HepG2 (cell line): ENCODE measurements around the gene TRERF1. TPM values are rescaled to one million over a fixed set of nuclear protein-coding genes. Genes with fewer than 3 reads are reported as not detected.

Source experiments
- ATAC-seq: fragments of 200-7000 bp; cut with Tn5 transposase; 3 replicates; pipeline ENCODE4 v1.9.1; 2020; ENCODE audit warnings: mild to moderate bottlenecking, moderate library complexity
- BruUV-seq: library from RNA; stranded (reverse); fragments of 400-500 nt; replicated peaks from 2 replicates; lab custom pipeline; 2021; lab: Mats Ljungman, UMichigan
- CTCF ChIA-PET: fragments of 300-600 bp; formaldehyde crosslinking; extraction: SDS; loops from one replicate; lab custom pipeline; 2021; ENCODE audit warnings: low total read pairs, inconsistent platforms, low intra/inter-chr PET ratio; lab: Yijun Ruan, JAX
- POLR2A ChIA-PET: fragments of 350-600 bp; sonication (Branson Sonifier 250); formaldehyde crosslinking; loops from one replicate; lab custom pipeline; 2020; ENCODE audit warnings: antibody characterized with exemption, inconsistent platforms; lab: Yijun Ruan, JAX
- DNase-seq: peaks from one replicate; pipeline ENCODE4 v3.0.0-alpha.2; 2015; ENCODE audit warnings: low spot score
- FAIRE-seq: peaks from 3 replicates; lab custom pipeline; 2011; peaks lifted over from hg19 to GRCh38; lab: Jason Lieb, UNC
- H2AFZ ChIP-seq: one replicate; pipeline ENCODE4 v1.6.1; 2011; ENCODE audit warnings: low read length, inconsistent platforms
- H3K27ac ChIP-seq: fragments of 300-600 bp; 3 replicates; pipeline ENCODE4 v1.8.0; 2011; ENCODE audit warnings: mixed run types, mild to moderate bottlenecking, mixed read lengths, low read length, inconsistent platforms; ENCODE audit not compliant: insufficient read depth; ENCODE audit errors: extremely low read length
- H3K27me3 ChIP-seq, 2 experiments: fragments of 200-600 bp in 1 of 2; 2 replicates in 1 of 2; 3 replicates in 1 of 2; pipeline versions ENCODE4 v1.6.0 to v1.8.0; 2011; ENCODE audit warnings: low read length in 2 of 2, mild to moderate bottlenecking in 2 of 2, moderate library complexity in 2 of 2, inconsistent platforms in 1 of 2; ENCODE audit not compliant: insufficient read depth in 2 of 2, control insufficient read depth in 1 of 2
- H3K36me3 ChIP-seq, 2 experiments: fragments of 200-600 bp in 1 of 2; replicated peaks in 1 of 2; 2 replicates in 1 of 2; 3 replicates in 1 of 2; pipeline versions ENCODE4 v1.5.1 to v1.8.0; 2011; ENCODE audit warnings: low read length in 2 of 2, inconsistent platforms in 1 of 2; ENCODE audit not compliant: insufficient read depth in 2 of 2, control insufficient read depth in 1 of 2
- H3K4me1 ChIP-seq: 2 replicates; pipeline ENCODE4 v1.5.1; 2012; ENCODE audit warnings: low read length, inconsistent platforms; ENCODE audit not compliant: insufficient read depth
- H3K4me2 ChIP-seq: 2 replicates; pipeline ENCODE4 v1.6.0; 2011; ENCODE audit warnings: low read depth, low read length, inconsistent platforms
- H3K4me3 ChIP-seq, 3 experiments: fragments of 200-600 bp in 1 of 3; sonication (generic), shearing (Covaris generic) in 1 of 3; replicated peaks in 1 of 3; 2 replicates each; pipeline ENCODE4 v1.5.1; 2011 to 2016; ENCODE audit warnings: low read length in 3 of 3, inconsistent platforms in 2 of 3, low read depth in 2 of 3, mild to moderate bottlenecking in 2 of 3, control low read depth in 1 of 3, mixed read lengths in 1 of 3; ENCODE audit not compliant: insufficient read depth in 1 of 3
- H3K79me2 ChIP-seq: one replicate; pipeline ENCODE4 v1.6.1; 2011; ENCODE audit warnings: low read length, inconsistent platforms; ENCODE audit not compliant: insufficient read depth
- H3K9ac ChIP-seq: 2 replicates; pipeline ENCODE4 v1.6.0; 2011; ENCODE audit warnings: mild to moderate bottlenecking, low read depth, low read length, inconsistent platforms; ENCODE audit not compliant: insufficient read depth
- H3K9me3 ChIP-seq: 2 replicates; pipeline ENCODE4 v1.5.1; 2012; ENCODE audit warnings: mild to moderate bottlenecking, low read length
- H4K20me1 ChIP-seq: 2 replicates; pipeline ENCODE4 v1.6.0; 2011; ENCODE audit warnings: inconsistent platforms, mild to moderate bottlenecking, low read length, moderate library complexity; ENCODE audit not compliant: insufficient read depth
- BCLAF1 ChIP-seq: fragments of 450-650 bp; IDR thresholded peaks from 2 replicates; pipeline ENCODE4 v1.6.1; 2017; ENCODE audit warnings: mild to moderate bottlenecking
- IKZF4 ChIP-seq: sonication (generic); formaldehyde crosslinking; IDR thresholded peaks from 2 replicates; pipeline ENCODE4 v1.5.1; 2020; ENCODE audit warnings: borderline replicate concordance, mild to moderate bottlenecking, low read depth, missing genetic modification reagents; ENCODE audit errors: not compliant biosample characterization
- MIER3 ChIP-seq: IDR thresholded peaks from 2 replicates; pipeline ENCODE4 v1.6.1; 2016; ENCODE audit warnings: missing compliant biosample characterization, borderline replicate concordance
- NCOA1 ChIP-seq: sonication (generic); formaldehyde crosslinking; IDR thresholded peaks from 2 replicates; pipeline ENCODE4 v1.9.0; 2021; ENCODE audit warnings: missing genetic modification reagents
- NFKB2 ChIP-seq: sonication (generic); formaldehyde crosslinking; IDR thresholded peaks from 2 replicates; pipeline ENCODE4 v1.4.0; 2020; ENCODE audit warnings: missing genetic modification reagents, borderline replicate concordance
- REPIN1 ChIP-seq: sonication (generic); formaldehyde crosslinking; IDR thresholded peaks from 2 replicates; pipeline ENCODE4 v1.8.0; 2022; ENCODE audit warnings: missing genetic modification reagents, low read depth, mild to moderate bottlenecking, borderline replicate concordance
- SSRP1 ChIP-seq: IDR thresholded peaks from 2 replicates; pipeline ENCODE4 v1.6.1; 2016; ENCODE audit warnings: control low read depth
- TEAD3 ChIP-seq: optimal IDR thresholded peaks from 2 replicates; pipeline ENCODE3; 2016; ENCODE audit warnings: borderline replicate concordance
- USF2 ChIP-seq, 2 experiments: sonication (generic) in 1 of 2; formaldehyde crosslinking in 1 of 2; IDR thresholded peaks; 2 replicates each; pipeline versions ENCODE4 v1.5.1 to v1.6.1; 2011 to 2020; ENCODE audit warnings: borderline replicate concordance in 1 of 2, low read depth in 1 of 2, low read length in 1 of 2, mild to moderate bottlenecking in 1 of 2, missing genetic modification reagents in 1 of 2, moderate library complexity in 1 of 2
- ZNF501 ChIP-seq: sonication (generic); formaldehyde crosslinking; IDR thresholded peaks from 2 replicates; pipeline ENCODE4 v1.5.1; 2020; ENCODE audit warnings: mild to moderate bottlenecking, moderate library complexity, missing genetic modification reagents
- ZNF562 ChIP-seq: sonication (generic); formaldehyde crosslinking; IDR thresholded peaks from 2 replicates; pipeline ENCODE4 v1.8.0; 2022; ENCODE audit warnings: missing genetic modification reagents, borderline replicate concordance
- ZNF609 ChIP-seq: sonication (generic); formaldehyde crosslinking; IDR thresholded peaks from 2 replicates; pipeline ENCODE4 v1.4.0; 2020; ENCODE audit warnings: mild to moderate bottlenecking, missing genetic modification reagents, borderline replicate concordance
- WGBS: methylation state at CpG from one replicate; pipeline ENCODE4 v1.1.6; 2017; ENCODE audit warnings: low lambda C conversion rate; 5-methylcytosine and 5-hydroxymethylcytosine counted together
- in situ Hi-C: cut with HindIII; loops from 2 replicates; pipeline ENCODE4 v1.10.0; 2017; ENCODE audit warnings: low pct_unique_long_range_greater_than_20kb; ENCODE audit not compliant: extremely low pct_ligation_motif_present
- intact Hi-C: fragments of 100-400 bp; cut with micrococcal nuclease; formaldehyde crosslinking; loops from one replicate; pipeline ENCODE4 v1.10.0; 2022; ENCODE audit not compliant: unreplicated experiment
- polyA plus RNA-seq, 8 experiments: library from polyadenylated mRNA; depleted of rRNA in 3 of 8; stranded (reverse) in 7 of 8; unstranded in 1 of 8; fragments of >200 nt; fragmentation: Illumina TruSeq in 4 of 8; extraction: Trizol in 4 of 8; gene quantifications; 2 replicates each; pipeline versions ENCODE4 v1.2.1 to v1.2.3, GENCODE V29; 2011 to 2016; ENCODE audit warnings: low read depth in 4 of 8, missing spikeins in 1 of 8, mixed read lengths in 1 of 8; ENCODE audit not compliant: insufficient read depth in 1 of 8
- total RNA-seq, 5 experiments: library from RNA; depleted of rRNA; stranded (reverse); fragments of >200 nt; fragmentation: Illumina TruSeq; extraction: Trizol; gene quantifications; 2 replicates each; pipeline ENCODE4 v1.2.3, GENCODE V29; 2016; ENCODE audit warnings: low read depth in 1 of 5

Gene TRERF1
- total and polyA plus RNA-seq, 2 of the 13 experiments (the other 11 are each of a cell fraction or from before 2014, with no cell fraction given): 0.02 TPM; not detected in 1

- CTCF ChIA-PET: no interaction called here
- TF ChIP-seq USF2 (IDR thresholded peaks at IDR 0.05; ENCODE audit: low read depth, low read length) (no peak), USF2 (CRISPR knock-in tag; IDR thresholded peaks at IDR 0.05; ENCODE audit: borderline replicate concordance) (no peak), ZNF562 (CRISPR knock-in tag) (no peak), BCLAF1 (no peak), ZNF609 (no peak), IKZF4 (CRISPR knock-in tag) (no peak), TEAD3 (CRISPR knock-in tag) (no peak), SSRP1 (CRISPR knock-in tag) (no peak), MIER3 (CRISPR knock-in tag) (no peak), REPIN1 (CRISPR knock-in tag) (no peak), ZNF501 (CRISPR knock-in tag) (no peak), NCOA1 (CRISPR knock-in tag) (no peak), NFKB2 (CRISPR knock-in tag) (no peak)
Measured at GRCh38 chr6:42334870-42335269, 116.9 kb downstream of the TRERF1 start.

More at GRCh38 chr6:42334870-42335269, 116.9 kb downstream of the TRERF1 start:
- Histone ChIP-seq H2AFZ (no peak overlapping the region), H3K9ac (no peak overlapping the region), H4K20me1 (no peaks in the 10 kb centered on the region), H3K79me2 (no peaks in the 10 kb centered on the region), H3K4me2 (no peak overlapping the region), H3K9me3 (no peaks in the 10 kb centered on the region), H3K4me3 (no peak overlapping the region), H3K27ac (no peak overlapping the region), H3K4me1 (no peaks in the 10 kb centered on the region), H3K27me3 (peaks cover 0 to 40% of the 10 kb centered on the region in 2 experiments; a peak in 4 of 5 replicates), H3K36me3 (no peaks in the 10 kb centered on the region)
- intact Hi-C loops (no loop called here), in situ Hi-C loops (no loop called here)
- no peak for ATAC-seq
- FAIRE-seq: no peak
- whole genome bisulfite sequencing: 10% methylated on average over 2 of the region's 2 CpGs
- no peak for DNase-seq
- POLR2A ChIA-PET: no interaction called here
- BruUV-seq: no TSS peak
